Neural progenitor cell (in vitro differentiated cells): Measurements from ENCODE around the gene ANO1.

Experiments
- CTCF ChIP-seq: fragments of 200-600 bp; sonication (generic); IDR thresholded peaks from 2 replicates; pipeline ENCODE4 v1.5.1; 2017; ENCODE audit warnings: antibody characterized with exemption, mild to moderate bottlenecking
- EZH2 ChIP-seq: fragments of 200-600 bp; sonication (generic); IDR thresholded peaks from 2 replicates; pipeline ENCODE4 v1.6.1; 2017; ENCODE audit warnings: antibody characterized with exemption, mild to moderate bottlenecking, moderate library complexity
- EZH2phosphoT487 ChIP-seq: fragments of 200-600 bp; sonication (generic); IDR thresholded peaks from 2 replicates; pipeline ENCODE4 v1.6.1; 2017; ENCODE audit warnings: antibody characterized with exemption

DNA sequence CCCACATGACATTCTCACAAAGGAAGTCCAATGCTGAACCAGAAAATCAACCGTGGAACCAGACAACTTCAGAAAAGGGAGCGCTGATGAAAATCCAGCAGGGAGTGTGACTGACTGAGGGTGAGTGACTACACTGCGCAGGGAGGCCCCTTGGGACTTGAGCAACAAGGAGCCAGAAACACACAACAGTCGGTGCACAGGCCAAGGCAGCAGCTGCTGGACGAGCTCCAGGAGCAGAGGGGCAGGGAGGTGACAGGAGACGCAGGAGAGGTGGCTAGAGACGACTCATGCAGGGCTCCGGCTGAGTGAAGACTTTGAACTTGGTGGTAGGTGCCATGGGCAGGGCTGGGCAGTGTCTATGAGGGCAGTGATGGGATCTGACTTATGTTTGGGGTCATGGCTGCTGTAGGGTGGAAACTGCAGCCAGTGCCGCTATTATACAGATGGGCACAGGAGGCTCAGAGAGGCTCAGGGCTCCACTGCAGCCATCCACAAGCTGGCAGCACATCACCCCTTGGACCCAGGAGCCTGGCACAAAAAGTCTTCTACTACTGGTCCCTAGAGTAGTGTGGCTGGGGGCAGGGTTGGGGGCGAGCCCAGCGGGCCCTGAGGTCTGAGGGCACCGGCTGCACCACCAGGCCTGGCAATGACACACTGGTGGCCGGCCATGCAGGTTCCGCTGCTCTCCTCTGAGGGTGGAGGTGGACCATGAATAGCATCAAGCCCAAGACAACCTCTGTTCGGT lies 114.7 kb downstream of the ANO1 start:
- TF ChIP-seq CTCF (no peak), EZH2 (no peak), EZH2phosphoT487 (no peak)
